H1 (cell line): ENCODE measurements around the gene PPP1R9A. TPM values are rescaled to one million over a fixed set of nuclear protein-coding genes. Genes with fewer than 3 reads are reported as not detected.
A peak's percentile ranks its signal among the peaks of the same experiment; 100 is the strongest.

Source experiments
- CTCF ChIA-PET: fragments of 300-600 bp; sonication (Branson Sonifier 250); formaldehyde crosslinking; loops from one replicate; lab custom pipeline; 2021; ENCODE audit not compliant: partially characterized antibody; lab: Charles Lee
- POLR2A ChIA-PET: fragments of 300-600 bp; sonication (Branson Sonifier 250); formaldehyde crosslinking; loops from one replicate; lab custom pipeline; 2021; ENCODE audit warnings: inconsistent platforms; ENCODE audit not compliant: partially characterized antibody; lab: Charles Lee
- DNase-seq, 2 experiments: peaks; one replicate each; pipeline versions ENCODE4 v3.0.0 to v3.0.0-alpha.2; 2010 to 2022; ENCODE audit warnings: low spot score in 2 of 2, low read depth in 1 of 2, mixed read lengths in 1 of 2
- FAIRE-seq: peaks from 2 replicates; lab custom pipeline; 2011; peaks lifted over from hg19 to GRCh38; lab: Jason Lieb, UNC
- H2AFZ ChIP-seq: 2 replicates; pipeline ENCODE4 v1.8.1; 2012; ENCODE audit warnings: low read length, inconsistent platforms
- H2AK5ac ChIP-seq: 2 replicates; pipeline ENCODE4 v1.6.1; 2013; ENCODE audit warnings: low read depth, low read length
- H2BK120ac ChIP-seq: replicated peaks from 2 replicates; pipeline ENCODE3; 2013; ENCODE audit warnings: low read depth, low read length, inconsistent platforms
- H2BK12ac ChIP-seq: 2 replicates; pipeline ENCODE4 v1.6.1; 2013; ENCODE audit warnings: low read depth, low read length
- H2BK15ac ChIP-seq: 2 replicates; pipeline ENCODE4 v1.6.1; 2013; ENCODE audit warnings: low read length
- H2BK20ac ChIP-seq: 2 replicates; pipeline ENCODE4 v1.6.1; 2013; ENCODE audit warnings: low read length
- H2BK5ac ChIP-seq: 2 replicates; pipeline ENCODE4 v1.6.1; 2013; ENCODE audit warnings: low read depth, low read length
- H3K14ac ChIP-seq: 2 replicates; pipeline ENCODE4 v1.6.1; 2013; ENCODE audit warnings: inconsistent platforms; ENCODE audit not compliant: insufficient read length
- H3K18ac ChIP-seq: 2 replicates; pipeline ENCODE4 v1.6.1; 2013; ENCODE audit warnings: low read length; ENCODE audit errors: extremely low read depth
- H3K23ac ChIP-seq: 2 replicates; pipeline ENCODE4 v1.6.1; 2013; ENCODE audit warnings: inconsistent platforms; ENCODE audit not compliant: insufficient read length
- H3K23me2 ChIP-seq: 2 replicates; pipeline ENCODE4 v1.6.1; 2013; ENCODE audit warnings: low read depth, low read length
- H3K27ac ChIP-seq: 2 replicates; pipeline ENCODE4 v1.6.1; 2011; ENCODE audit warnings: low read depth, low read length, inconsistent platforms
- H3K27me3 ChIP-seq, 4 experiments: replicated peaks in 1 of 4; 1 replicate in 1 of 4; 2 replicates in 3 of 4; pipeline versions ENCODE4 v1.6.1 to v1.8.1; 2011 to 2013; ENCODE audit warnings: low read length in 3 of 4, mild to moderate bottlenecking in 3 of 4, inconsistent platforms in 2 of 4, mixed read lengths in 2 of 4, moderate library complexity in 1 of 4; ENCODE audit not compliant: control insufficient read depth in 3 of 4, insufficient read depth in 3 of 4; ENCODE audit errors: extremely low read depth in 1 of 4
- H3K36me3 ChIP-seq, 4 experiments: 2 replicates each; pipeline versions ENCODE4 v1.6.1 to v1.8.1; 2011 to 2013; ENCODE audit warnings: mild to moderate bottlenecking in 4 of 4, low read length in 3 of 4, moderate library complexity in 2 of 4, control low read depth in 1 of 4, inconsistent platforms in 1 of 4; ENCODE audit not compliant: insufficient read depth in 4 of 4, control insufficient read depth in 2 of 4
- H3K4ac ChIP-seq: replicated peaks from 2 replicates; pipeline ENCODE3; 2013; ENCODE audit warnings: low read length, low read depth, mixed read lengths, inconsistent platforms; ENCODE audit not compliant: insufficient read length
- H3K4me1 ChIP-seq, 4 experiments: replicated peaks in 1 of 4; 1 replicate in 1 of 4; 2 replicates in 3 of 4; pipeline versions ENCODE4 v1.6.1 to v1.8.1; 2011 to 2013; ENCODE audit warnings: low read length in 3 of 4, inconsistent platforms in 2 of 4, mixed read lengths in 1 of 4; ENCODE audit not compliant: insufficient read depth in 4 of 4, control insufficient read depth in 3 of 4
- H3K4me2 ChIP-seq, 2 experiments: 2 replicates each; pipeline versions ENCODE4 v1.6.1 to v1.8.1; 2011 to 2013; ENCODE audit warnings: low read depth in 2 of 2, low read length in 2 of 2, control low read depth in 1 of 2, inconsistent platforms in 1 of 2, mild to moderate bottlenecking in 1 of 2; ENCODE audit not compliant: insufficient read depth in 1 of 2
- H3K4me3 ChIP-seq, 4 experiments: fragments of 200-600, 300-600 bp in 1 of 4; sonication (generic), shearing (Covaris generic), sonication (Bioruptor Twin) in 1 of 4; 2 replicates each; pipeline versions ENCODE4 v1.5.1 to v1.8.1; 2011 to 2016; ENCODE audit warnings: low read length in 4 of 4, low read depth in 3 of 4, control low read depth in 2 of 4, inconsistent platforms in 2 of 4, mild to moderate bottlenecking in 2 of 4, mixed read lengths in 1 of 4, moderate library complexity in 1 of 4; ENCODE audit not compliant: insufficient read depth in 2 of 4; ENCODE audit errors: extremely low read depth in 1 of 4
- H3K56ac ChIP-seq: replicated peaks from 2 replicates; pipeline ENCODE3; 2013; ENCODE audit warnings: low read depth, mild to moderate bottlenecking, mixed read lengths, low read length, inconsistent platforms; ENCODE audit not compliant: insufficient read length
- H3K79me1 ChIP-seq: 2 replicates; pipeline ENCODE4 v1.6.1; 2013; ENCODE audit warnings: low read depth, low read length, control low read depth
- H3K79me2 ChIP-seq, 2 experiments: 2 replicates each; pipeline versions ENCODE4 v1.6.1 to v1.8.1; 2012 to 2013; ENCODE audit warnings: low read length in 2 of 2, mild to moderate bottlenecking in 2 of 2, inconsistent platforms in 1 of 2; ENCODE audit not compliant: insufficient read depth in 2 of 2, control insufficient read depth in 1 of 2
- H3K9ac ChIP-seq, 4 experiments: replicated peaks in 1 of 4; 1 replicate in 1 of 4; 2 replicates in 3 of 4; pipeline versions ENCODE4 v1.6.1 to v1.8.1; 2011 to 2013; ENCODE audit warnings: low read depth in 3 of 4, low read length in 3 of 4, control low read depth in 2 of 4, mild to moderate bottlenecking in 2 of 4, moderate library complexity in 2 of 4, inconsistent platforms in 1 of 4; ENCODE audit errors: extremely low read depth in 1 of 4
- H3K9me3 ChIP-seq, 2 experiments: 2 replicates each; pipeline versions ENCODE4 v1.6.1 to v1.8.1; 2012 to 2013; ENCODE audit warnings: mild to moderate bottlenecking in 2 of 2, moderate library complexity in 2 of 2, control low read depth in 1 of 2, inconsistent platforms in 1 of 2, low read depth in 1 of 2, low read length in 1 of 2, mixed read lengths in 1 of 2; ENCODE audit not compliant: insufficient read depth in 2 of 2
- H4K20me1 ChIP-seq, 2 experiments: replicated peaks in 1 of 2; 2 replicates each; pipeline versions ENCODE3 to v1.8.1; 2011 to 2013; ENCODE audit warnings: inconsistent platforms in 2 of 2, low read length in 2 of 2, mild to moderate bottlenecking in 1 of 2; ENCODE audit not compliant: insufficient read depth in 2 of 2, control insufficient read depth in 1 of 2
- H4K5ac ChIP-seq: 2 replicates; pipeline ENCODE4 v1.6.1; 2013; ENCODE audit warnings: low read length, low read depth, mixed read lengths, inconsistent platforms; ENCODE audit not compliant: insufficient read length
- H4K8ac ChIP-seq: 2 replicates; pipeline ENCODE4 v1.8.0; 2013; ENCODE audit warnings: mild to moderate bottlenecking, moderate library complexity, low read length, inconsistent platforms; ENCODE audit not compliant: insufficient read depth; ENCODE audit errors: extremely low read depth
- H4K91ac ChIP-seq: replicated peaks from 2 replicates; pipeline ENCODE3; 2013; ENCODE audit warnings: low read length, mixed read lengths, inconsistent platforms; ENCODE audit not compliant: insufficient read length
- BACH1 ChIP-seq: IDR thresholded peaks from 2 replicates; pipeline ENCODE4 v1.6.1; 2012; ENCODE audit warnings: low read length, improper control_type of control experiment
- CEBPB ChIP-seq: IDR thresholded peaks from 2 replicates; pipeline ENCODE4 v1.6.1; 2012; ENCODE audit warnings: low read depth, low read length
- CHD1 ChIP-seq: IDR thresholded peaks from 2 replicates; pipeline ENCODE4 v1.6.1; 2012; ENCODE audit warnings: low read depth, low read length, improper control_type of control experiment
- CHD2 ChIP-seq: IDR thresholded peaks from 2 replicates; pipeline ENCODE4 v1.6.1; 2012; ENCODE audit warnings: low read length, improper control_type of control experiment
- CREB1 ChIP-seq: IDR thresholded peaks from 2 replicates; pipeline ENCODE4 v1.6.1; 2012; ENCODE audit warnings: inconsistent platforms
- CTBP2 ChIP-seq: IDR thresholded peaks from 2 replicates; pipeline ENCODE4 v1.7.0; 2011; ENCODE audit warnings: borderline replicate concordance, mild to moderate bottlenecking, moderate library complexity, mixed read lengths, low read length; ENCODE audit not compliant: insufficient read depth, insufficient read length
- HDAC6 ChIP-seq: IDR thresholded peaks from one replicate; pipeline ENCODE4 v1.7.1; 2012; ENCODE audit warnings: low read depth, mild to moderate bottlenecking, inconsistent platforms, low read length, moderate library complexity
- KDM4A ChIP-seq: IDR thresholded peaks from one replicate; pipeline ENCODE4 v1.7.1; 2012; ENCODE audit warnings: low read depth, mild to moderate bottlenecking, moderate library complexity, low read length, inconsistent platforms; ENCODE audit not compliant: severe bottlenecking
- MAFK ChIP-seq: IDR thresholded peaks from 2 replicates; pipeline ENCODE4 v1.6.1; 2012; ENCODE audit warnings: low read depth, mild to moderate bottlenecking, improper control_type of control experiment, low read length
- NRF1 ChIP-seq: IDR thresholded peaks from 2 replicates; pipeline ENCODE4 v1.6.1; 2011; ENCODE audit warnings: mild to moderate bottlenecking, low read depth, low read length, improper control_type of control experiment
- SUZ12 ChIP-seq: fragments of 200-600 bp; sonication (generic); IDR thresholded peaks from 2 replicates; pipeline ENCODE4 v1.6.1; 2012; ENCODE audit warnings: mild to moderate bottlenecking, inconsistent platforms, low read length, moderate library complexity, mixed read lengths
- TAF1 ChIP-seq: IDR thresholded peaks from 2 replicates; pipeline ENCODE4 v1.6.1; 2011; ENCODE audit warnings: mild to moderate bottlenecking, low read depth, low read length
- YY1 ChIP-seq: IDR thresholded peaks from 2 replicates; pipeline ENCODE4 v1.6.1; 2011; ENCODE audit warnings: low read depth, mild to moderate bottlenecking, low read length
- WGBS, 2 experiments: shearing (Covaris generic) in 1 of 2; methylation state at CpG; one replicate each; pipeline versions ENCODE4 v1.1.6 to v1.1.7; 2013 to 2015; ENCODE audit warnings: low lambda C conversion rate in 2 of 2, mixed read lengths in 2 of 2, inconsistent platforms in 1 of 2, low coverage in 1 of 2, missing lambda C conversion rate in 1 of 2; ENCODE audit not compliant: insufficient replicate concordance in 2 of 2, insufficient coverage in 1 of 2, insufficient read length in 1 of 2; ENCODE audit errors: extremely low coverage in 1 of 2, missing lambda C conversion rate in 1 of 2; 5-methylcytosine and 5-hydroxymethylcytosine counted together
- polyA plus RNA-seq, 7 experiments: library from polyadenylated mRNA; depleted of rRNA in 3 of 7; stranded (reverse) in 5 of 7; unstranded in 2 of 7; fragments of >200 nt in 5 of 7; fragments of 200-250 nt in 2 of 7; gene quantifications; 1 replicate in 5 of 7; 2 replicates in 1 of 7; 4 replicates in 1 of 7; pipeline versions ENCODE4 v1.2.1 to v1.2.3, GENCODE V29; 2011 to 2013; ENCODE audit warnings: missing spikeins in 2 of 7, mixed read lengths in 2 of 7
- total RNA-seq: library from RNA; stranded (reverse); fragmentation: NEBNext Ultra II Directional; extraction: Animal tissue kit (Norgen Biotek cat#: 25700); gene quantifications from 2 replicates; pipeline ENCODE4 v1.2.1, GENCODE V29; 2021
- TF ChIP-seq, protein P1 (sequence below): IDR thresholded peaks from 2 replicates; pipeline ENCODE4 v1.6.1; 2012; ENCODE audit warnings: inconsistent platforms

PPP1R9A gene
- total and polyA plus RNA-seq, 2 of the 8 experiments (the other 6 are each of a cell fraction or from before 2014, with no cell fraction given) = 3.0 to 20.3 TPM

GRCh38 chr7:95323410-95324129, 416.2 kb downstream of the PPP1R9A start:
- ChIA-PET CTCF (interaction anchor here (0.8 to 1.1 kb wide), 4 partner anchors 50 to 462 kb away, joined by 3 to 6 read pairs (median 4); no protein-coding TSS in a partner anchor), POLR2A (no interaction called here)
- no peaks in the 10 kb centered on the region for H3K23me2 ChIP-seq
- H3K14ac ChIP-seq = no peak overlapping the region
- H3K9me3 ChIP-seq = no peaks in the 10 kb centered on the region
- WGBS, 2 experiments = 97% methylated on average over 9 of the region's 9 CpGs; no CpG with 5 or more reads in 1 of the 2 experiments
- no peak overlapping the region for H3K4me3 ChIP-seq
- H3K79me2 ChIP-seq = no peaks in the 10 kb centered on the region
- H3K4me1 ChIP-seq = peaks cover 0 to 7% (median under 1%) of the 10 kb centered on the region in 4 experiments; a peak in 2 of 7 replicates
- no peak overlapping the region for H2BK5ac ChIP-seq
- no peaks in the 10 kb centered on the region; a peak in 1 of 7 replicates for H3K27me3 ChIP-seq
- H3K9ac ChIP-seq = no peak overlapping the region
- no peak overlapping the region for H3K27ac ChIP-seq
- no peak for FAIRE-seq
- H4K5ac ChIP-seq = no peak overlapping the region
- H3K4ac ChIP-seq = no peak overlapping the region
- DNase-seq = no peak
- peak overlapping the region in 1 of 2 experiments; percentile 78; a peak in 1 of 4 replicates for H3K4me2 ChIP-seq
- H2BK120ac ChIP-seq = no peak overlapping the region
- no peak overlapping the region for H3K56ac ChIP-seq
- no peak overlapping the region for H2BK20ac ChIP-seq
- no peak overlapping the region for H4K91ac ChIP-seq
- H3K18ac ChIP-seq = no peak overlapping the region
- peak overlapping the region; percentile 71; the same call in 1 of the 2 replicates for H2AFZ ChIP-seq
- no peak overlapping the region for H3K23ac ChIP-seq
- H2BK15ac ChIP-seq = no peak overlapping the region
- H4K20me1 ChIP-seq = no peaks in the 10 kb centered on the region
- H3K36me3 ChIP-seq = no peaks in the 10 kb centered on the region
- H3K79me1 ChIP-seq = no peaks in the 10 kb centered on the region
- no peak overlapping the region for H2AK5ac ChIP-seq
- H2BK12ac ChIP-seq = no peak overlapping the region
- H4K8ac ChIP-seq = no peak overlapping the region
- TF ChIP-seq SUZ12 (no peak), CHD2 (no peak), TAF1 (no peak), CTBP2 (no peak), MAFK (no peak), NRF1 (no peak), BACH1 (no peak), KDM4A (no peak), CHD1 (no peak), CREB1 (no peak), HDAC6 (no peak), CEBPB (no peak), YY1 (no peak)
- TF ChIP-seq, protein P1, sequence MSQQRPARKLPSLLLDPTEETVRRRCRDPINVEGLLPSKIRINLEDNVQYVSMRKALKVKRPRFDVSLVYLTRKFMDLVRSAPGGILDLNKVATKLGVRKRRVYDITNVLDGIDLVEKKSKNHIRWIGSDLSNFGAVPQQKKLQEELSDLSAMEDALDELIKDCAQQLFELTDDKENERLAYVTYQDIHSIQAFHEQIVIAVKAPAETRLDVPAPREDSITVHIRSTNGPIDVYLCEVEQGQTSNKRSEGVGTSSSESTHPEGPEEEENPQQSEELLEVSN = no peak
